Type B pancreatic cell (in vitro differentiated cells): ENCODE results near the gene CCBE1. TPM values are rescaled to one million over a fixed set of nuclear protein-coding genes. Genes with fewer than 3 reads are reported as not detected.

Experiments used
- DNase-seq: peaks from one replicate; pipeline ENCODE4 v3.0.0; 2021; ENCODE audit warnings: mixed read lengths; ENCODE audit not compliant: unreplicated experiment; ENCODE audit errors: extremely low spot score
- H3K27ac Mint-ChIP-seq: 2 replicates; pipeline ENCODE4 v1.8.0; 2021; ENCODE audit warnings: mild to moderate bottlenecking, mixed read lengths
- H3K27me3 Mint-ChIP-seq: 2 replicates; pipeline ENCODE4 v1.8.0; 2021; ENCODE audit warnings: mixed read lengths
- H3K36me3 Mint-ChIP-seq: 2 replicates; pipeline ENCODE4 v1.8.0; 2021; ENCODE audit warnings: mixed read lengths
- H3K4me1 Mint-ChIP-seq: one replicate; pipeline ENCODE4 v1.8.0; 2021; ENCODE audit warnings: mixed read lengths; ENCODE audit not compliant: unreplicated experiment
- H3K4me3 Mint-ChIP-seq: 2 replicates; pipeline ENCODE4 v1.8.0; 2021; ENCODE audit warnings: mild to moderate bottlenecking, mixed read lengths
- H3K9me3 Mint-ChIP-seq: 2 replicates; pipeline ENCODE4 v1.8.0; 2021; ENCODE audit warnings: mixed read lengths
- CTCF ChIP-seq: fragments of 200-600 bp; sonication (generic); conservative IDR thresholded peaks from 2 replicates; pipeline ENCODE4 v1.5.0; 2021; ENCODE audit warnings: antibody characterized with exemption, mild to moderate bottlenecking
- total RNA-seq: library from RNA; stranded (reverse); gene quantifications from 2 replicates; pipeline ENCODE4 v1.2.1, GENCODE V29; 2021; ENCODE audit warnings: low replicate concordance

The CCBE1 gene
- total RNA-seq, 1 donor from 2014 or later = 51.3 TPM

GRCh38 chr18:59627414-59627813 is 69.8 kb downstream of the CCBE1 start:
- Mint-ChIP-seq H3K27me3 (peaks cover 7% of the 10 kb centered on the region), H3K27ac (no peak overlapping the region), H3K36me3 (peaks cover 3% of the 10 kb centered on the region), H3K4me1 (peaks cover 33% of the 10 kb centered on the region), H3K4me3 (no peak overlapping the region), H3K9me3 (no peaks in the 10 kb centered on the region)
- no peak for TF ChIP-seq CTCF
- no peak for DNase-seq

GRCh38 chr18:59624369-59624765 is 72.9 kb downstream of the CCBE1 start:
- peak overlapping the region; percentile 42 for H3K4me3 Mint-ChIP-seq
- peaks cover 4% of the 10 kb centered on the region for H3K36me3 Mint-ChIP-seq
- TF ChIP-seq CTCF = no peak
- no peak for DNase-seq
- no peaks in the 10 kb centered on the region for H3K9me3 Mint-ChIP-seq
- no peak overlapping the region for H3K27ac Mint-ChIP-seq
- peaks cover 52% of the 10 kb centered on the region for H3K4me1 Mint-ChIP-seq
- peaks cover 12% of the 10 kb centered on the region for H3K27me3 Mint-ChIP-seq

GRCh38 chr18:59623456-59624368 is 73.5 kb downstream of the CCBE1 start:
- Mint-ChIP-seq H3K36me3 (peaks cover 4% of the 10 kb centered on the region), H3K27ac (no peak overlapping the region), H3K4me1 (peaks cover 47% of the 10 kb centered on the region), H3K4me3 (peak overlapping the region; percentile 42), H3K9me3 (no peaks in the 10 kb centered on the region), H3K27me3 (peaks cover 8% of the 10 kb centered on the region)
- DNase-seq = no peak
- TF ChIP-seq CTCF = no peak

GRCh38 chr18:59621027-59621426 is 76.2 kb downstream of the CCBE1 start:
- peaks cover 7% of the 10 kb centered on the region for H3K27me3 Mint-ChIP-seq
- H3K36me3 Mint-ChIP-seq = peaks cover 4% of the 10 kb centered on the region
- peak overlapping the region; percentile 42 for H3K27ac Mint-ChIP-seq
- TF ChIP-seq CTCF = no peak
- no peak for DNase-seq
- no peaks in the 10 kb centered on the region for H3K9me3 Mint-ChIP-seq
- H3K4me1 Mint-ChIP-seq = peaks cover 65% of the 10 kb centered on the region
- H3K4me3 Mint-ChIP-seq = no peak overlapping the region

- TF ChIP-seq CTCF = no peak
- Mint-ChIP-seq H3K9me3 (no peaks in the 10 kb centered on the region), H3K36me3 (peaks cover 4% of the 10 kb centered on the region), H3K4me1 (peaks cover 72% of the 10 kb centered on the region), H3K4me3 (no peak overlapping the region), H3K27ac (peak overlapping the region; percentile 42), H3K27me3 (peaks cover 10% of the 10 kb centered on the region)
- no peak for DNase-seq
These were observed 76.8 kb downstream of the CCBE1 start for GRCh38 chr18:59620381-59620780.
